ENCODE measurements around the gene TMC3. TPM values are rescaled to one million over a fixed set of nuclear protein-coding genes. Genes with fewer than 3 reads are reported as not detected.

Gene TMC3
- total RNA-seq, 2 experiments from 2014 or later: not detected

DNA sequence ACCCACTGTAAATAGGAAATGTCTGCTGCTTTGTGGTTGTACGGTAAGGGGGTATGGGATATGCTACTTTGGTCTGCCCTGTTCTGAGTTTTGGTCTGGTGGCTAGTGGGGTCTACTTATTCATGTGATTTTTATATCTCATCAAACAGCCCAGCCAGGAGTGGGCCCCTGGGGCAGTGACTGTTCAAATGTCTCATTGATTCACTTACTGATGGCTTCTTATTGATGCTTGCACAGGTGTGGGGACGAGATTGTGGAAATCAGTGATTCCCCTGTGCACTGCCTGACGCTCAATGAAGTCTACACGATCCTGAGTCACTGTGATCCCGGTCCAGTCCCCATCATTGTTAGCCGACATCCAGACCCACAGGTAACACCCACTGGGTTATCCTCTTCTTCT, 88.6 kb downstream of the TMC3 start:
- Histone ChIP-seq H3K4me3 (ENCODE audit: low read length) (no peak overlapping the region), H3K9me3 (ENCODE audit: control insufficient read depth in 1 of 2, insufficient read depth in 1 of 2, low read length in 2 of 2) (no peaks in the 10 kb centered on the region), H3K27me3 (ENCODE audit: control insufficient read depth in 1 of 2, insufficient read depth in 2 of 2, low read length in 2 of 2) (no peaks in the 10 kb centered on the region), H3K4me1 (ENCODE audit: insufficient read depth, low read length) (peaks cover 68% of the 10 kb centered on the region), H3K36me3 (ENCODE audit: insufficient read depth, low read length) (no peaks in the 10 kb centered on the region), H3K27ac (ENCODE audit: low read depth in 1 of 2, low read length in 2 of 2) (peak overlapping the region; percentile 80 to 84)
- TF ChIP-seq, protein P1, sequence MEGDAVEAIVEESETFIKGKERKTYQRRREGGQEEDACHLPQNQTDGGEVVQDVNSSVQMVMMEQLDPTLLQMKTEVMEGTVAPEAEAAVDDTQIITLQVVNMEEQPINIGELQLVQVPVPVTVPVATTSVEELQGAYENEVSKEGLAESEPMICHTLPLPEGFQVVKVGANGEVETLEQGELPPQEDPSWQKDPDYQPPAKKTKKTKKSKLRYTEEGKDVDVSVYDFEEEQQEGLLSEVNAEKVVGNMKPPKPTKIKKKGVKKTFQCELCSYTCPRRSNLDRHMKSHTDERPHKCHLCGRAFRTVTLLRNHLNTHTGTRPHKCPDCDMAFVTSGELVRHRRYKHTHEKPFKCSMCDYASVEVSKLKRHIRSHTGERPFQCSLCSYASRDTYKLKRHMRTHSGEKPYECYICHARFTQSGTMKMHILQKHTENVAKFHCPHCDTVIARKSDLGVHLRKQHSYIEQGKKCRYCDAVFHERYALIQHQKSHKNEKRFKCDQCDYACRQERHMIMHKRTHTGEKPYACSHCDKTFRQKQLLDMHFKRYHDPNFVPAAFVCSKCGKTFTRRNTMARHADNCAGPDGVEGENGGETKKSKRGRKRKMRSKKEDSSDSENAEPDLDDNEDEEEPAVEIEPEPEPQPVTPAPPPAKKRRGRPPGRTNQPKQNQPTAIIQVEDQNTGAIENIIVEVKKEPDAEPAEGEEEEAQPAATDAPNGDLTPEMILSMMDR (IDR thresholded peaks at IDR 0.05): no peak
- POLR2A ChIA-PET: interaction anchor here (1.6 to 3.1 kb wide), 5 partner anchors 10 to 285 kb away, joined by 4 to 148 read pairs (median 13); no protein-coding TSS in a partner anchor
- Mint-ChIP-seq H3K4me1 (ENCODE audit: low read depth) (peaks cover 80% of the 10 kb centered on the region), H3K9me3 (no peaks in the 10 kb centered on the region), H3K27me3 (no peaks in the 10 kb centered on the region), H3K27ac (peak overlapping the region; percentile 92), H3K4me3 (peak overlapping the region; percentile 45), H3K36me3 (ENCODE audit: low read depth) (no peaks in the 10 kb centered on the region)
- CTCF ChIA-PET: interaction anchor here (3.0 kb wide), 1 partner anchor 10 kb away, joined by 13 read pairs; no protein-coding TSS in a partner anchor
- ATAC-seq (ENCODE audit: poor library complexity): no peak
- intact Hi-C loops (cut with DNase I, micrococcal nuclease): loop anchor here in 1 of 2 experiments (5.0 kb wide), 1 partner anchor 37 kb away; the partner anchor contains the start of gene STARD5
- no peak for DNase-seq

DNA sequence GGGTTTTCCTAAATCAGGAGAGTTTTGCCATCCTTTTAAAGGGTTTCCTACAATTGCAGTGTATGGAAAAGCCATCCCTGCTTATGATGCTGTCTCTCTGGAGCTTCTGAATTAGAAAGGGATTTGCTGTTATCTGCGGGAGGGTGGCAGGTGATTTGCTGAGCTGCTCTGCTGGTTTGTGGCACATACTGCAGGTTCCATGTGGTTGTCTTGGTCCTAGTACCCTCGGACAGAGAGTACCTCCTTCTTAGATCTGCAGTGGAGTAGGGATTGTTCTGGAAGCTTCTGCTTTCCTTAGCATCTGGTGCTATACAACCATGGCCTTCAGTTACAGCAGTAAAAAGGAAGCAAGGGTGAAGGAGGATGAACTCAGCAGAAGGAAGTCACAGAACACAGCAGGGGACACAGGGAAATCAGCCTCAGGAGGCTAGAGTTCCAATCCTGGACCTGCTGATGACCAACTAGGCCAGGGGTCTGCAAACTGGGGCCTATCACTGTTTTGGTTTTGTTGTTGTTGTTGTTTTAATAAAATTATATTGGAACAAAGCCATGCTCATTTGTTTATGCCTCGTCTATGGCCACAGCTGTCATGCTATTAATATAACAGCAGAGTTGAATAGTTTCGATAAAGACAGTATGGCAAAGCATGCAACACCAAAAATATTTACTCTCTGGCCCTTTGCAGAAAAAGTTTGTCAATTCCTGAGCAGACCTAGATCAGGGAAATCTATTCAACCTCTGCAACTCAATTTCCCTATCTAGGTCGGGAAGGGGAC, 89.6 kb downstream of the TMC3 start:
- no peak overlapping the region for H3K4me3 ChIP-seq (ENCODE audit: low read length)
- H3K36me3 ChIP-seq (ENCODE audit: insufficient read depth, low read length): no peaks in the 10 kb centered on the region
- H3K4me1 ChIP-seq (ENCODE audit: insufficient read depth, low read length): peaks cover 71% of the 10 kb centered on the region
- peak overlapping the region; percentile 80 to 84 for H3K27ac ChIP-seq (ENCODE audit: low read depth in 1 of 2, low read length in 2 of 2)
- TF ChIP-seq, protein P1 (IDR thresholded peaks at IDR 0.05): no peak
- DNase-seq (no peak), ATAC-seq (ENCODE audit: poor library complexity) (no peak)
- no peaks in the 10 kb centered on the region for H3K9me3 ChIP-seq (ENCODE audit: control insufficient read depth in 1 of 2, insufficient read depth in 1 of 2, low read length in 2 of 2)
- Mint-ChIP-seq H3K27me3 (no peaks in the 10 kb centered on the region), H3K27ac (peak overlapping the region; percentile 92), H3K9me3 (no peaks in the 10 kb centered on the region), H3K4me3 (peak overlapping the region; percentile 25), H3K4me1 (ENCODE audit: low read depth) (peaks cover 80% of the 10 kb centered on the region), H3K36me3 (ENCODE audit: low read depth) (peaks cover 1% of the 10 kb centered on the region)
- intact Hi-C loops (cut with DNase I, micrococcal nuclease): loop anchor here in 1 of 2 experiments (5.0 kb wide), 1 partner anchor 38 kb away; the partner anchor contains the start of gene STARD5
- ChIA-PET CTCF (interaction anchor here (1.3 to 1.5 kb wide), 2 partner anchors 9 to 19 kb away, joined by 3 to 6 read pairs; no protein-coding TSS in a partner anchor), POLR2A (interaction anchor here (1.2 to 13.8 kb wide), 3 partner anchors 9 to 37 kb away, joined by 6 to 396 read pairs (median 6); no protein-coding TSS in a partner anchor)
- H3K27me3 ChIP-seq (ENCODE audit: control insufficient read depth in 1 of 2, insufficient read depth in 2 of 2, low read length in 2 of 2): no peaks in the 10 kb centered on the region

DNA sequence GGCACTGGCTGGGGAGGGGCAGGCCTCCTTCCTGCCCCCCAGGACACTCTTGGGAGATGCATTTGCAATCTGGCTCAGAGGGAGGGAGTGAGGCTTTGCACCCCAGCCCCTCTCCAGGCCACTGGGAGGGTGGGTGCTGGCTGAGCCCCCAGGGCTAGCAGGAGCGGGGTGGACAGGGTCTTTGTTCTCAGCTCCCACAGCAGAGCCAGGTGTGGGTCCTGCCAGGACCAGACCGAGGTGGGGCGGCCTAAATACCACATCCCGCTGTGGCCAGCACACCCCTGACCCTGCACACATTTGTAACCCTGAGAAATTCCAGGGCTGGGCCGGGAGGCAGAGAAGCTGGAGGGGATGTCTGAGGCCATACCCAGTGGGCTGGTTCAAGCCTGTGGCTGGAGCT, 91.1 kb downstream of the TMC3 start:
- TF ChIP-seq, protein P1 (IDR thresholded peaks at IDR 0.05): no peak
- Histone ChIP-seq H3K4me3 (ENCODE audit: low read length) (no peak overlapping the region), H3K9me3 (ENCODE audit: control insufficient read depth in 1 of 2, insufficient read depth in 1 of 2, low read length in 2 of 2) (no peaks in the 10 kb centered on the region), H3K36me3 (ENCODE audit: insufficient read depth, low read length) (no peaks in the 10 kb centered on the region), H3K27ac (ENCODE audit: low read depth in 1 of 2, low read length in 2 of 2) (no peak overlapping the region), H3K27me3 (ENCODE audit: control insufficient read depth in 1 of 2, insufficient read depth in 2 of 2, low read length in 2 of 2) (no peaks in the 10 kb centered on the region), H3K4me1 (ENCODE audit: insufficient read depth, low read length) (peaks cover 64% of the 10 kb centered on the region)
- Mint-ChIP-seq H3K4me3 (no peak overlapping the region), H3K9me3 (peaks cover 2% of the 10 kb centered on the region), H3K4me1 (ENCODE audit: low read depth) (peaks cover 83% of the 10 kb centered on the region), H3K27me3 (no peaks in the 10 kb centered on the region), H3K36me3 (ENCODE audit: low read depth) (peaks cover 7% of the 10 kb centered on the region), H3K27ac (no peak overlapping the region)
- no peak for ATAC-seq (ENCODE audit: poor library complexity)
- DNase-seq: no peak
- CTCF ChIA-PET: no interaction called here
- POLR2A ChIA-PET: interaction anchor here (1.7 to 13.8 kb wide), 2 partner anchors 18 to 39 kb away, joined by 6 to 396 read pairs; no protein-coding TSS in a partner anchor
- intact Hi-C loops (cut with DNase I, micrococcal nuclease): no loop called here

Measured in CD4-positive, alpha-beta T cell (primary cell).